GM12872 (cell line): ENCODE results near the gene PTPN13.

Experiments used
- CTCF ChIP-seq: IDR thresholded peaks from 3 replicates; pipeline ENCODE4 v1.5.1; 2011; ENCODE audit warnings: low read depth, mild to moderate bottlenecking, low read length, moderate library complexity; ENCODE audit not compliant: insufficient read depth

Gene PTPN13

GRCh38 chr4:86720508-86721068, 126.5 kb downstream of the PTPN13 start:
- no peak for TF ChIP-seq CTCF

- TF ChIP-seq CTCF: no peak
These were observed 127.3 kb downstream of the PTPN13 start for GRCh38 chr4:86721412-86721811.

- no peak for TF ChIP-seq CTCF
These were observed 136.2 kb downstream of the PTPN13 start for GRCh38 chr4:86730310-86730709.

GRCh38 chr4:86737244-86737643, 143.1 kb downstream of the PTPN13 start:
- no peak for TF ChIP-seq CTCF

- no peak for TF ChIP-seq CTCF
These were observed 147.7 kb downstream of the PTPN13 start for GRCh38 chr4:86741846-86742245.

GRCh38 chr4:86744570-86744969, 150.5 kb downstream of the PTPN13 start:
- TF ChIP-seq CTCF: no peak

GRCh38 chr4:86749121-86749520, 155.0 kb downstream of the PTPN13 start:
- TF ChIP-seq CTCF: no peak
